ENCODE results near the gene SERPINA1. TPM values are rescaled to one million over a fixed set of nuclear protein-coding genes. Genes with fewer than 3 reads are reported as not detected.

SERPINA1 gene
- total and polyA plus RNA-seq, 2 of the 13 experiments (the other 11 are each of a cell fraction or from before 2014, with no cell fraction given), result 3,266 to 11,015 TPM

GRCh38 chr14:94360945-94361565 lies 27.3 kb downstream of the SERPINA1 start (continued):
- TF ChIP-seq ZNF512B (CRISPR knock-in tag; IDR thresholded peaks at IDR 0.05; ENCODE audit: borderline replicate concordance) (no peak), SETDB1 (CRISPR knock-in tag; IDR thresholded peaks at IDR 0.05; ENCODE audit: borderline replicate concordance) (no peak), FOXC1 (CRISPR knock-in tag; IDR thresholded peaks at IDR 0.05; ENCODE audit: borderline replicate concordance) (no peak), SNAPC2 (CRISPR knock-in tag; IDR thresholded peaks at IDR 0.05) (no peak), ZFP36 (IDR thresholded peaks at IDR 0.05; ENCODE audit: borderline replicate concordance, low read depth, low read length, partially characterized antibody) (no peak), ZNF670 (CRISPR knock-in tag; IDR thresholded peaks at IDR 0.05; ENCODE audit: borderline replicate concordance) (no peak), RBAK (CRISPR knock-in tag; IDR thresholded peaks at IDR 0.05) (no peak), ZFP36L1 (CRISPR knock-in tag; IDR thresholded peaks at IDR 0.05) (no peak), YEATS2 (CRISPR knock-in tag; IDR thresholded peaks at IDR 0.05; ENCODE audit: borderline replicate concordance) (no peak), MED1 (CRISPR knock-in tag; IDR thresholded peaks at IDR 0.05) (peak; percentile 87), ZNF414 (CRISPR knock-in tag; IDR thresholded peaks at IDR 0.05) (no peak), ATF7 (IDR thresholded peaks at IDR 0.05) (no peak), ATF7 (CRISPR knock-in tag; IDR thresholded peaks at IDR 0.05) (no peak), ZFP36L2 (CRISPR knock-in tag; IDR thresholded peaks at IDR 0.05) (no peak), NFIC (IDR thresholded peaks at IDR 0.05; ENCODE audit: low read length) (peak; percentile 56; the same call in 1 of the 2 replicates), CEBPG (CRISPR knock-in tag; IDR thresholded peaks at IDR 0.05) (no peak), TSC22D2 (CRISPR knock-in tag; IDR thresholded peaks at IDR 0.05; ENCODE audit: borderline replicate concordance) (no peak), ZFX (CRISPR knock-in tag; IDR thresholded peaks at IDR 0.05; ENCODE audit: low read depth) (no peak), MAFF (IDR thresholded peaks at IDR 0.05; ENCODE audit: low read depth, low read length) (no peak), ZBTB26 (CRISPR knock-in tag; IDR thresholded peaks at IDR 0.05; ENCODE audit: borderline replicate concordance) (no peak), ZBTB46 (CRISPR knock-in tag; IDR thresholded peaks at IDR 0.05; ENCODE audit: borderline replicate concordance) (no peak), HOXA7 (CRISPR knock-in tag; IDR thresholded peaks at IDR 0.05) (no peak), NFYB (CRISPR knock-in tag; IDR thresholded peaks at IDR 0.05) (no peak)
